Neural cell (in vitro differentiated cells): Measurements from ENCODE around the gene AFF3. TPM values are rescaled to one million over a fixed set of nuclear protein-coding genes. Genes with fewer than 3 reads are reported as not detected.

ENCODE experiments used
- H2AFZ ChIP-seq: fragments of 200-600, 300-800 bp; sonication (generic), shearing (Covaris generic); 2 replicates; pipeline ENCODE4 v1.6.0; 2014; ENCODE audit warnings: low read depth, mild to moderate bottlenecking, antibody characterized with exemption, low read length, moderate library complexity
- H3F3A ChIP-seq: fragments of 200-600 bp; shearing (Covaris generic); 2 replicates; pipeline ENCODE4 v1.6.1; 2016; ENCODE audit warnings: mild to moderate bottlenecking, moderate library complexity, mixed read lengths, antibody characterized with exemption, low read length; ENCODE audit not compliant: insufficient read depth, poor library complexity, severe bottlenecking
- H3K27ac ChIP-seq: fragments of 200-600, 300-800 bp; sonication (generic), shearing (Covaris generic); 2 replicates; pipeline ENCODE4 v1.5.1; 2014; ENCODE audit warnings: mild to moderate bottlenecking, low read length, moderate library complexity
- H3K27me3 ChIP-seq: fragments of 300-800, 200-600 bp; sonication (generic), shearing (Covaris generic); 2 replicates; pipeline ENCODE4 v1.6.0; 2014; ENCODE audit warnings: mild to moderate bottlenecking, low read depth, low read length, moderate library complexity; ENCODE audit not compliant: insufficient read depth
- H3K36me3 ChIP-seq: fragments of 300-800, 200-600 bp; sonication (generic), shearing (Covaris generic); 2 replicates; pipeline ENCODE4 v1.5.1; 2014; ENCODE audit warnings: mild to moderate bottlenecking, antibody characterized with exemption, low read length, moderate library complexity; ENCODE audit not compliant: insufficient read depth
- H3K4me2 ChIP-seq: fragments of 300-800, 200-600 bp; sonication (generic), shearing (Covaris generic); 2 replicates; pipeline ENCODE4 v1.6.0; 2014; ENCODE audit warnings: mild to moderate bottlenecking, low read length
- H3K4me3 ChIP-seq: fragments of 300-800, 200-600 bp; sonication (generic), shearing (Covaris generic); 2 replicates; pipeline ENCODE4 v1.5.1; 2014; ENCODE audit warnings: mild to moderate bottlenecking, low read length, moderate library complexity
- H3K79me2 ChIP-seq: fragments of 200-600 bp; shearing (Covaris generic); replicated peaks from 2 replicates; pipeline ENCODE4 v1.6.0; 2014; ENCODE audit warnings: mild to moderate bottlenecking, low read length, moderate library complexity; ENCODE audit not compliant: insufficient read depth
- H3K9ac ChIP-seq: fragments of 300-800, 200-600 bp; sonication (generic), shearing (Covaris generic); 2 replicates; pipeline ENCODE4 v1.6.1; 2016; ENCODE audit warnings: mild to moderate bottlenecking, low read length, mixed read lengths
- H3K9me2 ChIP-seq: fragments of 200-600 bp; shearing (Covaris generic); 2 replicates; pipeline ENCODE4 v1.6.1; 2016; ENCODE audit warnings: mild to moderate bottlenecking, low read length, mixed read lengths; ENCODE audit not compliant: insufficient read depth
- H3K9me3 ChIP-seq: fragments of 200-600, 300-800 bp; sonication (generic), shearing (Covaris generic); 2 replicates; pipeline ENCODE4 v1.6.1; 2016; ENCODE audit warnings: mild to moderate bottlenecking, mixed run types, low read length, moderate library complexity, mixed read lengths
- H4K20me1 ChIP-seq: fragments of 200-600 bp; shearing (Covaris generic); 2 replicates; pipeline ENCODE4 v1.6.1; 2016; ENCODE audit warnings: mild to moderate bottlenecking, mixed run types; ENCODE audit not compliant: insufficient read depth
- EP300 ChIP-seq: fragments of 450-650 bp; conservative IDR thresholded peaks from 2 replicates; pipeline ENCODE4 v1.6.1; 2014; ENCODE audit warnings: antibody characterized with exemption, mild to moderate bottlenecking, moderate library complexity; ENCODE audit not compliant: poor library complexity, severe bottlenecking
- EZH2 ChIP-seq: fragments of 200-600, 300-800 bp; shearing (Covaris generic), sonication (generic); IDR thresholded peaks from 2 replicates; pipeline ENCODE4 v1.6.1; 2014; ENCODE audit warnings: antibody characterized with exemption, low read length, borderline replicate concordance, mild to moderate bottlenecking; ENCODE audit not compliant: insufficient read depth, poor library complexity, severe bottlenecking
- MXI1 ChIP-seq: fragments of 450-650 bp; conservative IDR thresholded peaks from 2 replicates; pipeline ENCODE4 v1.6.1; 2014; ENCODE audit warnings: antibody characterized with exemption, mild to moderate bottlenecking; ENCODE audit not compliant: poor library complexity, severe bottlenecking
- POLR2AphosphoS5 ChIP-seq: IDR thresholded peaks from 2 replicates; pipeline ENCODE4 v1.6.1; 2012
- RAD21 ChIP-seq: fragments of 450-650 bp; conservative IDR thresholded peaks from 2 replicates; pipeline ENCODE4 v1.6.1; 2014; ENCODE audit warnings: antibody characterized with exemption, mild to moderate bottlenecking, moderate library complexity
- SMC3 ChIP-seq: fragments of 450-650 bp; conservative IDR thresholded peaks from 2 replicates; pipeline ENCODE4 v1.6.1; 2014; ENCODE audit warnings: antibody characterized with exemption, mild to moderate bottlenecking, moderate library complexity; ENCODE audit not compliant: poor library complexity
- TAF1 ChIP-seq: IDR thresholded peaks from 2 replicates; pipeline ENCODE4 v1.6.1; 2012; ENCODE audit warnings: low read depth
- polyA plus RNA-seq: library from polyadenylated mRNA; depleted of rRNA; stranded (reverse); fragments of >200 nt; gene quantifications from 2 replicates; pipeline ENCODE4 v1.2.3, GENCODE V29; 2014
- TF ChIP-seq, protein P1 (sequence below): fragments of 450-650 bp; IDR thresholded peaks from 2 replicates; pipeline ENCODE4 v1.5.1; 2014; ENCODE audit warnings: antibody characterized with exemption, mild to moderate bottlenecking, moderate library complexity; ENCODE audit not compliant: poor library complexity, severe bottlenecking
- TF ChIP-seq, protein P2 (sequence below): IDR thresholded peaks from 2 replicates; pipeline ENCODE4 v1.6.1; 2012; ENCODE audit warnings: borderline replicate concordance

Gene AFF3
- polyA plus RNA-seq, 1 donor from 2014 or later, result 5.1 TPM

DNA sequence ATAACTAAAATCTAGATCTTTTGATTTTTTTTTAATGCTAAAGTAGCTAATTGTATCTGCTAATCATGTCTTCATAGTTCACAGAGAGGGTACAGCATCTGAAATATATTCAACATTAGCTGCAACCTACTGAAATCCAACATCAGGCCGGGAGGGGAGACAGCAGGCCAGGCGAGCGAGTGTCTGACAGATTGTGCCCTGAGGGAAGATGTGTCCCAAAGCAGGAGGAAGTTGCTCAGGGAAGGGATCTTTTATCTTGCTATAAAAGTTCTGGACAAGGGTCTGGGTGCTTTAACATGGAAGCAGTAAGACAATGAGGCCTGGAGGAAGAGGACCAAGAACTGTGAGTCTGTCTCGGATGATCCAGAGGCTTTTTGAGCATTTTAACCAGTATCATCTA, 274.1 kb downstream of the AFF3 start:
- Histone ChIP-seq H3K79me2 (no peaks in the 10 kb centered on the region), H3K4me2 (no peak overlapping the region), H3K4me3 (no peak overlapping the region), H3K9me2 (no peaks in the 10 kb centered on the region), H3K9me3 (no peaks in the 10 kb centered on the region), H3K9ac (no peak overlapping the region), H3K27me3 (no peaks in the 10 kb centered on the region), H3F3A (no peaks in the 10 kb centered on the region), H2AFZ (no peak overlapping the region), H3K36me3 (no peaks in the 10 kb centered on the region), H3K27ac (no peak overlapping the region), H4K20me1 (no peaks in the 10 kb centered on the region)
- TF ChIP-seq, protein P1, sequence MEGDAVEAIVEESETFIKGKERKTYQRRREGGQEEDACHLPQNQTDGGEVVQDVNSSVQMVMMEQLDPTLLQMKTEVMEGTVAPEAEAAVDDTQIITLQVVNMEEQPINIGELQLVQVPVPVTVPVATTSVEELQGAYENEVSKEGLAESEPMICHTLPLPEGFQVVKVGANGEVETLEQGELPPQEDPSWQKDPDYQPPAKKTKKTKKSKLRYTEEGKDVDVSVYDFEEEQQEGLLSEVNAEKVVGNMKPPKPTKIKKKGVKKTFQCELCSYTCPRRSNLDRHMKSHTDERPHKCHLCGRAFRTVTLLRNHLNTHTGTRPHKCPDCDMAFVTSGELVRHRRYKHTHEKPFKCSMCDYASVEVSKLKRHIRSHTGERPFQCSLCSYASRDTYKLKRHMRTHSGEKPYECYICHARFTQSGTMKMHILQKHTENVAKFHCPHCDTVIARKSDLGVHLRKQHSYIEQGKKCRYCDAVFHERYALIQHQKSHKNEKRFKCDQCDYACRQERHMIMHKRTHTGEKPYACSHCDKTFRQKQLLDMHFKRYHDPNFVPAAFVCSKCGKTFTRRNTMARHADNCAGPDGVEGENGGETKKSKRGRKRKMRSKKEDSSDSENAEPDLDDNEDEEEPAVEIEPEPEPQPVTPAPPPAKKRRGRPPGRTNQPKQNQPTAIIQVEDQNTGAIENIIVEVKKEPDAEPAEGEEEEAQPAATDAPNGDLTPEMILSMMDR, result no peak
- TF ChIP-seq EP300, result no peak
- TF ChIP-seq, protein P2, sequence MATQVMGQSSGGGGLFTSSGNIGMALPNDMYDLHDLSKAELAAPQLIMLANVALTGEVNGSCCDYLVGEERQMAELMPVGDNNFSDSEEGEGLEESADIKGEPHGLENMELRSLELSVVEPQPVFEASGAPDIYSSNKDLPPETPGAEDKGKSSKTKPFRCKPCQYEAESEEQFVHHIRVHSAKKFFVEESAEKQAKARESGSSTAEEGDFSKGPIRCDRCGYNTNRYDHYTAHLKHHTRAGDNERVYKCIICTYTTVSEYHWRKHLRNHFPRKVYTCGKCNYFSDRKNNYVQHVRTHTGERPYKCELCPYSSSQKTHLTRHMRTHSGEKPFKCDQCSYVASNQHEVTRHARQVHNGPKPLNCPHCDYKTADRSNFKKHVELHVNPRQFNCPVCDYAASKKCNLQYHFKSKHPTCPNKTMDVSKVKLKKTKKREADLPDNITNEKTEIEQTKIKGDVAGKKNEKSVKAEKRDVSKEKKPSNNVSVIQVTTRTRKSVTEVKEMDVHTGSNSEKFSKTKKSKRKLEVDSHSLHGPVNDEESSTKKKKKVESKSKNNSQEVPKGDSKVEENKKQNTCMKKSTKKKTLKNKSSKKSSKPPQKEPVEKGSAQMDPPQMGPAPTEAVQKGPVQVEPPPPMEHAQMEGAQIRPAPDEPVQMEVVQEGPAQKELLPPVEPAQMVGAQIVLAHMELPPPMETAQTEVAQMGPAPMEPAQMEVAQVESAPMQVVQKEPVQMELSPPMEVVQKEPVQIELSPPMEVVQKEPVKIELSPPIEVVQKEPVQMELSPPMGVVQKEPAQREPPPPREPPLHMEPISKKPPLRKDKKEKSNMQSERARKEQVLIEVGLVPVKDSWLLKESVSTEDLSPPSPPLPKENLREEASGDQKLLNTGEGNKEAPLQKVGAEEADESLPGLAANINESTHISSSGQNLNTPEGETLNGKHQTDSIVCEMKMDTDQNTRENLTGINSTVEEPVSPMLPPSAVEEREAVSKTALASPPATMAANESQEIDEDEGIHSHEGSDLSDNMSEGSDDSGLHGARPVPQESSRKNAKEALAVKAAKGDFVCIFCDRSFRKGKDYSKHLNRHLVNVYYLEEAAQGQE, result no peak
- TF ChIP-seq RAD21, result no peak
- no peak for TF ChIP-seq TAF1
- TF ChIP-seq MXI1, result no peak
- TF ChIP-seq SMC3, result no peak
- TF ChIP-seq POLR2AphosphoS5, result no peak

DNA sequence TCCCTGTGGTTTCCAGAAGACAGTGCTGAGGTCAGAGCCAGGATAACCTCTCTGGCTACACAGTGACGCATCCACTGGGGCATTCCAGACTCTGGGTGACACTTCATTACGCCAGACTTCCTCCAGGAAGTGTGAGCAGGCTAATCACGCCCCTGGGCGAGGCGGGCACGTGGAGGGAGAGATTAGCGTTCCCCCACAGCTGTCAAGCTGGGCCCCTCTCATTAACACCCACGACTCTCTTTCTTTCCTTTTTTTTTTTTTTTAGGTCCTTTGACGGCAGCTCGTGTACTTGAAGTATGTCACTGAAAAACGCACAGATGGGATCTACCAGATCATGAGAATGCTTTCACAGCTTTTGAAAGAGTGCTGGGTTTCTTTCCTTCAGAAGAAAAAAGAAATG, 274.6 kb downstream of the AFF3 start:
- H3K36me3 ChIP-seq, result no peaks in the 10 kb centered on the region
- H3K27me3 ChIP-seq, result no peaks in the 10 kb centered on the region
- H3F3A ChIP-seq, result no peaks in the 10 kb centered on the region
- no peak overlapping the region for H2AFZ ChIP-seq
- H4K20me1 ChIP-seq, result no peaks in the 10 kb centered on the region
- no peak overlapping the region for H3K4me2 ChIP-seq
- H3K27ac ChIP-seq, result no peak overlapping the region
- H3K9ac ChIP-seq, result no peak overlapping the region
- no peak for TF ChIP-seq RAD21
- no peak for TF ChIP-seq TAF1
- no peak for TF ChIP-seq POLR2AphosphoS5
- TF ChIP-seq EP300, result no peak
- TF ChIP-seq, protein P2, result no peak
- TF ChIP-seq SMC3, result no peak
- no peak for TF ChIP-seq EZH2
- TF ChIP-seq, protein P1, result no peak
- no peak for TF ChIP-seq MXI1
- H3K9me3 ChIP-seq, result no peaks in the 10 kb centered on the region
- H3K79me2 ChIP-seq, result no peaks in the 10 kb centered on the region
- H3K4me3 ChIP-seq, result no peak overlapping the region
- H3K9me2 ChIP-seq, result no peaks in the 10 kb centered on the region
